HG03097 (cell line): ENCODE results near the gene CHST12.
A peak's percentile ranks its signal among the peaks of the same experiment; 100 is the strongest.

Source experiments
- ATAC-seq: cut with Tn5 transposase; IDR thresholded peaks from one replicate; pipeline ENCODE4 v1.9.1; 2021; ENCODE audit not compliant: unreplicated experiment, low FRiP score

Gene CHST12

GRCh38 chr7:2403014-2403717 is at the start of gene CHST12:
Gene CHST12, plus strand, starts transcription at chr7:2403611. Its CDS starts 29,029 bp downstream, at chr7:2432640.
- peak; percentile 33 for ATAC-seq

- ATAC-seq, result peak; percentile 47
Observed at GRCh38 chr7:2353936-2354185, 49.5 kb upstream of the CHST12 start.

GRCh38 chr7:2354186-2354938 is 49.0 kb upstream of the CHST12 start, which contains the start of gene EIF3B:
Gene EIF3B, plus strand, starts transcription at chr7:2354827. Its CDS starts 95 bp downstream, at chr7:2354922.
- peak; percentile 79 for ATAC-seq

GRCh38 chr7:2354939-2355704 is 48.3 kb upstream of the CHST12 start:
- peak; percentile 27 for ATAC-seq

GRCh38 chr7:2355705-2356008 is 47.8 kb upstream of the CHST12 start:
- ATAC-seq, result no peak

GRCh38 chr7:2357165-2357564 is 46.2 kb upstream of the CHST12 start:
- ATAC-seq, result no peak

- no peak for ATAC-seq
Observed at GRCh38 chr7:2357571-2357970, 45.8 kb upstream of the CHST12 start.

GRCh38 chr7:2358968-2359527 is 44.4 kb upstream of the CHST12 start:
- ATAC-seq, result no peak

GRCh38 chr7:2359610-2360009 is 43.8 kb upstream of the CHST12 start:
- no peak for ATAC-seq

- no peak for ATAC-seq
Observed at GRCh38 chr7:2360796-2361195, 42.6 kb upstream of the CHST12 start.

GRCh38 chr7:2362385-2363088 is 40.9 kb upstream of the CHST12 start:
- no peak for ATAC-seq

- no peak for ATAC-seq
Observed at GRCh38 chr7:2369139-2369538, 34.3 kb upstream of the CHST12 start.

GRCh38 chr7:2371329-2371728 is 32.1 kb upstream of the CHST12 start:
- no peak for ATAC-seq

- no peak for ATAC-seq
Observed at GRCh38 chr7:2372724-2373123, 30.7 kb upstream of the CHST12 start.

- ATAC-seq, result no peak
Observed at GRCh38 chr7:2373124-2373556, 30.3 kb upstream of the CHST12 start.

GRCh38 chr7:2373646-2374045 is 29.8 kb upstream of the CHST12 start:
- ATAC-seq, result no peak

GRCh38 chr7:2374401-2374800 is 29.0 kb upstream of the CHST12 start:
- ATAC-seq, result no peak

- no peak for ATAC-seq
Observed at GRCh38 chr7:2374830-2375728, 28.3 kb upstream of the CHST12 start.

GRCh38 chr7:2376351-2377154 is 26.9 kb upstream of the CHST12 start:
- ATAC-seq, result no peak
